Measurements from ENCODE around the gene MAN2A1. TPM values are rescaled to one million over a fixed set of nuclear protein-coding genes. Genes with fewer than 3 reads are reported as not detected.

The MAN2A1 gene
- total RNA-seq, 2 donors from 2014 or later = 60.7 to 62.1 TPM

DNA sequence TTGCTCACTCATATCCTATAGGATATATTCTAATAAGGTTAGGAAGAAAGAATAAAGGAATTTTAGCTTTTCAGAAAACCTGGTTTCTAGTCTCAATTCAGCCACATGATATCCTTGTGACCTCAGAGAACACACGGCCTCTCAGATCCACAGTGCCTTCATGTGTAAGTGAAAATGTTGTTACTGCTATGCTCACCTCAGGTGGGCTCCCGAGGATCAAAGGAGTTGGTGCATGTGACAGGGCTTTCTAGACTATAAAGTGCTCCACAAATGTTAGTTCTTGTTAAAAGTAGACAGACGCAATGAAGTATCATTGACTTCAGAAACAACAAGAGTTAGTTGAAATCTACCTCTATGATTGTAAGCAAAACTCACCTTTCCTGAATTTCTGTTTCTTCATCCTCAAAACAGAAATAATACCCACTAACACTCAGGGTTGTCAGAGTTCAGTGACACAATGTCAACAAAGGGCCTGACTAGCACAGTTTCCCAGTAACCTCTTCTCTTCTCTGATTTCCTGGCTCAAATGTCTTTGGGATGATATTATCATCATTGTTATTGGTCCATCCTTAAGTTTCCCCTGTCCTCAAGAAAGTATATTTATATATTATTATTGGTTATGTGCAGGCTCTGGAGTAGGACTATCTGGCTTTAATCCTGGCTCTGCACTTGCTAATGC, 36.0 kb upstream of the MAN2A1 start:
- no peak for DNase-seq
- H3K36me3 ChIP-seq (ENCODE audit: control insufficient read depth, insufficient read depth, low read length) = no peaks in the 10 kb centered on the region
- peaks cover 12% of the 10 kb centered on the region for H3K4me1 ChIP-seq (ENCODE audit: control insufficient read depth, insufficient read depth, low read length)
- Mint-ChIP-seq H3K27ac (no peak overlapping the region), H3K36me3 (ENCODE audit: low read depth) (no peaks in the 10 kb centered on the region), H3K9me3 (no peaks in the 10 kb centered on the region), H3K4me1 (peaks cover 16% of the 10 kb centered on the region), H3K27me3 (ENCODE audit: insufficient read depth) (peaks cover 5% of the 10 kb centered on the region), H3K4me3 (no peak overlapping the region)
- TF ChIP-seq, protein P1, sequence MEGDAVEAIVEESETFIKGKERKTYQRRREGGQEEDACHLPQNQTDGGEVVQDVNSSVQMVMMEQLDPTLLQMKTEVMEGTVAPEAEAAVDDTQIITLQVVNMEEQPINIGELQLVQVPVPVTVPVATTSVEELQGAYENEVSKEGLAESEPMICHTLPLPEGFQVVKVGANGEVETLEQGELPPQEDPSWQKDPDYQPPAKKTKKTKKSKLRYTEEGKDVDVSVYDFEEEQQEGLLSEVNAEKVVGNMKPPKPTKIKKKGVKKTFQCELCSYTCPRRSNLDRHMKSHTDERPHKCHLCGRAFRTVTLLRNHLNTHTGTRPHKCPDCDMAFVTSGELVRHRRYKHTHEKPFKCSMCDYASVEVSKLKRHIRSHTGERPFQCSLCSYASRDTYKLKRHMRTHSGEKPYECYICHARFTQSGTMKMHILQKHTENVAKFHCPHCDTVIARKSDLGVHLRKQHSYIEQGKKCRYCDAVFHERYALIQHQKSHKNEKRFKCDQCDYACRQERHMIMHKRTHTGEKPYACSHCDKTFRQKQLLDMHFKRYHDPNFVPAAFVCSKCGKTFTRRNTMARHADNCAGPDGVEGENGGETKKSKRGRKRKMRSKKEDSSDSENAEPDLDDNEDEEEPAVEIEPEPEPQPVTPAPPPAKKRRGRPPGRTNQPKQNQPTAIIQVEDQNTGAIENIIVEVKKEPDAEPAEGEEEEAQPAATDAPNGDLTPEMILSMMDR (conservative IDR thresholded peaks at IDR 0.05) = no peak
- no peak overlapping the region for H3K9ac ChIP-seq (ENCODE audit: extremely low read depth, low read length, poor library complexity, severe bottlenecking)
- no peak overlapping the region for H3K4me3 ChIP-seq (ENCODE audit: low read length)
- no peak overlapping the region for H3K27ac ChIP-seq (ENCODE audit: low read depth, low read length)
- H3K9me3 ChIP-seq (ENCODE audit: control insufficient read depth, low read length) = no peaks in the 10 kb centered on the region
- WGBS, 2 experiments (ENCODE audit: insufficient coverage in 1 of 2, insufficient read length in 1 of 2) = 93 to 100% methylated on average over 2 to 3 of the region's 3 CpGs
- H3K27me3 ChIP-seq (ENCODE audit: control insufficient read depth, insufficient read depth, low read length, poor library complexity, severe bottlenecking) = no peaks in the 10 kb centered on the region

DNA sequence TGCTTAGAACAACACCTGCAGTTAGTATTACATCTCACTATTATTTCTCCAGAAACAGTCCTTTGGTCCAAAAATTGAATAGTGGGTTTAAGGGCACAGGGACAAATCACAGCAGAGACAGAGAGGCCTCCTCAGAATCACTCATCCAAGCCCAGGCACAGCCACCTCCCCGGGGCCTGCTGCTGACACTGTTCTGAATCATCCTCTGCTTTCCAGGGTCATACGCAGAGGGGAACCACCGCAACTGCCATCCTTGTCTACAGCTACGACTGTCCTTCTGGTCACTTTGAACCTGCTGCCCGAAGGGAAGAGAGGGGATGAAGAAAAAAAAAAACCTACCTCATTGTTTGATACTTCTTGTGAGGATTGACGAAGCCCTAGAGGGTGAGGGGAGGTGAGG, 35.3 kb upstream of the MAN2A1 start:
- H3K4me3 Mint-ChIP-seq = no peak overlapping the region
- no peaks in the 10 kb centered on the region for H3K36me3 Mint-ChIP-seq (ENCODE audit: low read depth)
- H3K4me1 Mint-ChIP-seq = peaks cover 14% of the 10 kb centered on the region
- no peak overlapping the region for H3K27ac ChIP-seq (ENCODE audit: low read depth, low read length)
- 92 to 94% methylated on average over 3 to 6 of the region's 6 CpGs for WGBS, 2 experiments (ENCODE audit: insufficient coverage in 1 of 2, insufficient read length in 1 of 2)
- no peaks in the 10 kb centered on the region for H3K36me3 ChIP-seq (ENCODE audit: control insufficient read depth, insufficient read depth, low read length)
- peaks cover 10% of the 10 kb centered on the region for H3K4me1 ChIP-seq (ENCODE audit: control insufficient read depth, insufficient read depth, low read length)
- peaks cover 5% of the 10 kb centered on the region for H3K27me3 Mint-ChIP-seq (ENCODE audit: insufficient read depth)
- no peak overlapping the region for H3K9ac ChIP-seq (ENCODE audit: extremely low read depth, low read length, poor library complexity, severe bottlenecking)
- H3K9me3 Mint-ChIP-seq = no peaks in the 10 kb centered on the region
- DNase-seq = no peak
- TF ChIP-seq, protein P1 (conservative IDR thresholded peaks at IDR 0.05) = no peak
- H3K27me3 ChIP-seq (ENCODE audit: control insufficient read depth, insufficient read depth, low read length, poor library complexity, severe bottlenecking) = no peaks in the 10 kb centered on the region
- H3K4me3 ChIP-seq (ENCODE audit: low read length) = no peak overlapping the region
- H3K27ac Mint-ChIP-seq = no peak overlapping the region
- H3K9me3 ChIP-seq (ENCODE audit: control insufficient read depth, low read length) = no peaks in the 10 kb centered on the region

DNA sequence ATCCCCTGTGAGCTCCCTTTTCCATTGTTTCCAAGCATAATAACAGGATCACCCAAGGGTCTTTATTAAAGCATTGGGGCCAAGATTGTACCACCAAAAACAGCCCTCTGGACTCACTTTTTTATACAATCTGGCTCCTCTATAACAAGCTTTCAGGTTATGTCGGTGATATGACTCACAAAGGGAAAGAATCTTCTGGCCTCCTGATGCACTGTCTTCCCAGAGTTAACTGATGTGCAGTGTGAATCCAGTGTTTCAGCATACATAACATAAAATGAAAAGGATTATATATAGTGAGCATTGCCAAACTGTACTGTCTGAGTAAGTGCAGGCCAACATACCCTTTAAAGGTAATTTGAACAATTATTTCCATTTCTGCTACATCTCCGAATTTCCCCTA, 33.9 kb upstream of the MAN2A1 start:
- Mint-ChIP-seq H3K4me1 (peaks cover 4% of the 10 kb centered on the region), H3K9me3 (no peaks in the 10 kb centered on the region)
- no peaks in the 10 kb centered on the region for H3K36me3 ChIP-seq (ENCODE audit: control insufficient read depth, insufficient read depth, low read length)

More for the DNA sequence above, 33.9 kb upstream of the MAN2A1 start:
- 90 to 100% methylated on average over 1 to 2 of the region's 2 CpGs for WGBS, 2 experiments (ENCODE audit: insufficient coverage in 1 of 2, insufficient read length in 1 of 2)
- H3K27ac Mint-ChIP-seq = no peak overlapping the region
- H3K4me3 Mint-ChIP-seq = no peak overlapping the region
- no peaks in the 10 kb centered on the region for H3K9me3 ChIP-seq (ENCODE audit: control insufficient read depth, low read length)
- H3K4me3 ChIP-seq (ENCODE audit: low read length) = no peak overlapping the region
- peaks cover 5% of the 10 kb centered on the region for H3K27me3 Mint-ChIP-seq (ENCODE audit: insufficient read depth)
- no peaks in the 10 kb centered on the region for H3K27me3 ChIP-seq (ENCODE audit: control insufficient read depth, insufficient read depth, low read length, poor library complexity, severe bottlenecking)
- no peak overlapping the region for H3K9ac ChIP-seq (ENCODE audit: extremely low read depth, low read length, poor library complexity, severe bottlenecking)
- H3K4me1 ChIP-seq (ENCODE audit: control insufficient read depth, insufficient read depth, low read length) = no peaks in the 10 kb centered on the region
- no peak for DNase-seq
- no peaks in the 10 kb centered on the region for H3K36me3 Mint-ChIP-seq (ENCODE audit: low read depth)
- TF ChIP-seq, protein P1 (conservative IDR thresholded peaks at IDR 0.05) = no peak
- H3K27ac ChIP-seq (ENCODE audit: low read depth, low read length) = no peak overlapping the region
